ENCODE measurements around the gene OR6J1.

DNA sequence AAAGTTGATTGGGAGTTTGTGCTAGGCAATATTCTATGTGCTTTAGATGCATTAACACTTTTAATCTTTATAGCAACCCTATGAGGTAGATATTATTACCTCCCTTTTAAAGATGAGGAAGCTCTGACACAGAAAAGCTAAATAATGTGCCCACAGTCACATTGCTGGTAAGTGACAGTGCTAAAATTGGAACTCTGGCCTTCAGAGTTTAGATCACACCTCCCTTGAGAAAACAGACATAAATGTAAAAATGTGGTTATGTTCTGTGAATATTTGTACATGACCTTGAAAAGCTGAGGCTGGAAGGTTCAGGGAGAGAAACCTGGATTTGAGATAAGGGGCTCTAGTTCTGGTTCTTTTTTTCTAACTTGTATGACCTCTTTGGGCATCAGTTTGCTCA, 44.1 kb downstream of the OR6J1 start:
- TF ChIP-seq, protein P1, sequence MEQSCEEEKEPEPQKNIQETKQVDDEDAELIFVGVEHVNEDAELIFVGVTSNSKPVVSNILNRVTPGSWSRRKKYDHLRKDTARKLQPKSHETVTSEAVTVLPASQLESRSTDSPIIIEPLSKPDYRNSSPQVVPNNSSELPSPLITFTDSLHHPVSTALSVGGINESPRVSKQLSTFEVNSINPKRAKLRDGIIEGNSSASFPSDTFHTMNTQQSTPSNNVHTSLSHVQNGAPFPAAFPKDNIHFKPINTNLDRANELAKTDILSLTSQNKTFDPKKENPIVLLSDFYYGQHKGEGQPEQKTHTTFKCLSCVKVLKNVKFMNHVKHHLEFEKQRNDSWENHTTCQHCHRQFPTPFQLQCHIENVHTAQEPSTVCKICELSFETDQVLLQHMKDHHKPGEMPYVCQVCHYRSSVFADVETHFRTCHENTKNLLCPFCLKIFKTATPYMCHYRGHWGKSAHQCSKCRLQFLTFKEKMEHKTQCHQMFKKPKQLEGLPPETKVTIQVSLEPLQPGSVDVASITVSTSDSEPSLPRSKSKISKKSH (CRISPR knock-in tag; IDR thresholded peaks at IDR 0.05; ENCODE audit: borderline replicate concordance): no peak
- TF ChIP-seq ZNF207 (IDR thresholded peaks at IDR 0.05; ENCODE audit: borderline replicate concordance): no peak
- no peak for TF ChIP-seq ZNF747 (CRISPR knock-in tag; IDR thresholded peaks at IDR 0.05; ENCODE audit: borderline replicate concordance)
- TF ChIP-seq GABPA (IDR thresholded peaks at IDR 0.05; ENCODE audit: low read depth, low read length): no peak
- TF ChIP-seq GABPA (CRISPR knock-in tag; IDR thresholded peaks at IDR 0.05; ENCODE audit: low read depth): no peak
- TF ChIP-seq SP1 (IDR thresholded peaks at IDR 0.05): no peak
- no peak for TF ChIP-seq SP1 (CRISPR knock-in tag; IDR thresholded peaks at IDR 0.05)
